Ramos (cell line): ENCODE data around the gene RNPEPL1.

ENCODE experiments used
- in situ Hi-C: fragments of 300-500 bp; cut with MboI; formaldehyde crosslinking; loops from one replicate; pipeline ENCODE4 v1.14.3; 2022; ENCODE audit warnings: low sequenced_read_pairs; ENCODE audit not compliant: unreplicated experiment

RNPEPL1 gene

DNA sequence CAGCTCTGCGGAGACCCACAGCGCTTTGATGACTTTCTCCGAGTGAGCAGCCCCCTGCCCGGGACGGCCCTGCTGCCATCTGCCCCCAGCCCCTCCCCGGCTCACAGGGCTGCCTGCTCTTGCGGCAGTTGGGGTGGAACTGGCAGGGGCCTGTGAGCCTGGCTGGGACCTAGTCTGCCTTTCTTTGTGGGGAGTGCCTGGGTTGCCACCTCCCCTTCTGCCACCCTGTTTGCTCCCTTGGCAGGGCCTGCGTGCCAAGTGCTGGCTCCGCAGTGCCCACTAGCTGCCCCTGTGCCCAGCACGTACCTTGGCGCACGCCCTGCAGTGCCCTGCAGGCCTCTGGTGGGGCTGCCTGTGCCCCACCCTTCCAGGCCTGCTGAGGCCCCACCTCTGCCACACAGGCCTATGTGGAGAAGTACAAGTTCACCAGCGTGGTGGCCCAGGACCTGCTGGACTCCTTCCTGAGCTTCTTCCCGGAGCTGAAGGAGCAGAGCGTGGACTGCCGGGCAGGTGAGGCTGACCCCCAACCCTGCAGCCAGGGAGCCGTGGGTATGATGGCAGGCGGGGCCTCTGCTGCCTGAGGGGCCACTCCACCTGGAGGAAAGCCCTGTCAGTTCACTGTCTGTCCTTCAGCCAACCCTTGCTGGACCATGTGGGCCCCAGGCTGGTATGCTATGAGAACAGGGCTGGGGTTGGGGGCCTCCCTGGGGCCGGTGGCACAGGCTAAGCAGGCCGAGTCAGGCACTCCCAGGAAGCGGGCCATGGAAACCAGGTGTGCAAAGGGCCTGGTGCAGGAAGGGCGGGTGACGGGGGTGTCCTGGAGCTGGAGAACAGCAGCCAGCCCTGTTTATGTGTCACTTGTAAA is 7.0 kb downstream of the RNPEPL1 start:
- in situ Hi-C loops: no loop called here

DNA sequence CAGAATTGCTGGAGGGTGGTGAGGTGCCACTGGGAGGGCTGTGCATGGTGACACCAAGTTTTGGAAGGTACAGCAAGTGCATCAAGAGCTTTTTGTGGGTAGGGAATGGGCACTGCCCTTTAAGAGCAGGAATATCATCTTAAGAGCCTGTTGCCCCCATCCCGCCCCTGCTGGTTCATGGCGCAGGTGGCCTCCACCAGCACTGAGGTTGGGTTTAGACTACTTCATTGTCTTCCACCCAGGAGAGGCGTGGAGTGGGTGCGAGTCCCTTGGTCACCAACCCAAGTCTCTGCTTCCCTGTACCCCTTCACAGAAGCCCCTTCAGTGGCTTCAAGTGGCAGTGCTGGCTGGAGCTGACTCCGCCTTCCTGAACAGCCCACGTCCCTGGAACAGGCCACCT is 7.8 kb downstream of the RNPEPL1 start:
- in situ Hi-C loops: no loop called here

DNA sequence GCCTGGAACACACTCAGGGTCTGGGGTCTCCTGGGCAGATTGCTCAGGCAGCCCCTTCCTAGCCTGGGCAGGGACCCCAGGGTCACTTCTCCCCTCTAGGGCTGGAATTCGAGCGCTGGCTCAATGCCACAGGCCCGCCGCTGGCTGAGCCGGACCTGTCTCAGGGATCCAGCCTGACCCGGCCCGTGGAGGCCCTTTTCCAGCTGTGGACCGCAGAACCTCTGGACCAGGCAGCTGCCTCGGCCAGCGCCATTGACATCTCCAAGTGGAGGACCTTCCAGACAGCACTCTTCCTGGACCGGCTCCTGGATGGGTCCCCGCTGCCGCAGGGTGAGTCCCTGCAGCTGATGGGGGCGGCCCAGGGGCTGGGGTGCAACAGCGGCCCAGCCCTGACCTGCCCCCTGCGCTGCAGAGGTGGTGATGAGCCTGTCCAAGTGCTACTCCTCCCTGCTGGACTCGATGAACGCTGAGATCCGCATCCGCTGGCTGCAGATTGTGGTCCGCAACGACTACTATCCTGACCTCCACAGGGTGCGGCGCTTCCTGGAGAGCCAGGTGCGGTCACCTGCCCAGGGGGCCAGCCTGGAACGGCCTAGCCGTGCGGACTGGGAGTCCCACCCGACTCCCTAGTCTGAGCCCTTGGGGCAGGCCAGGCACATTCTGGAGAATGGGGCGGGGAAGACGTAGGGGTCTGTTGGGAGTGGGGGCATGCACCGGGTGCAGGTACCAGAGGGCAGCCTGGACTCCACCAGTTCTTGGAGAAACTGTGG is 8.3 kb downstream of the RNPEPL1 start:
- in situ Hi-C loops: no loop called here

DNA sequence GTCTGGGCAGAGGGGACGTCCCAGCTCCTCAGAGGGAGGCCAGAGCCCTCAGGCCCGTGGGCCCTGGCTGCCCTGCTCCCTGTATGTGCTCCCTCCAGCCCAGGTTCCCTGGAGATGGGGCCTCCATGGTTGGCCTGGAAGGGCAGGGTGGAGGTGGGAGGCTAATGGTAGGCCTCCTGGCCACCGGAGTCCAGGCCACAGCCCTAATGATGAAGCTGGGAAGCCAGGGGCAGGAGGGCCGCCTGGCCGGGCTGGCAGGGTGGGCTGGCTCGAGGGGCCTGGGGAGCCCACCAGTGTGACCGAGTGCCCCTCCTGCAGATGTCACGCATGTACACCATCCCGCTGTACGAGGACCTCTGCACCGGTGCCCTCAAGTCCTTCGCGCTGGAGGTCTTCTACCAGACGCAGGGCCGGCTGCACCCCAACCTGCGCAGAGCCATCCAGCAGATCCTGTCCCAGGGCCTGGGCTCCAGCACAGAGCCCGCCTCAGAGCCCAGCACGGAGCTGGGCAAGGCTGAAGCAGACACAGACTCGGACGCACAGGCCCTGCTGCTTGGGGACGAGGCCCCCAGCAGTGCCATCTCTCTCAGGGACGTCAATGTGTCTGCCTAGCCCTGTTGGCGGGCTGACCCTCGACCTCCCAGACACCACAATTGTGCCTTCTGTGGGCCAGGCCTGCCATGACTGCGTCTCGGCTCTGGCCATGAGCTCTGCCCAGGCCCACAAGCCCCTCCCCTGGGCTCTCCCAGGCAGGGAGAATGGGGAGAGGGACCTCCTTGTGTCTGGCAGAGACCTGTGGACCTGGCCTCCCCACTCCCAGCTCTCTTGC is 9.2 kb downstream of the RNPEPL1 start:
- in situ Hi-C loops: no loop called here

DNA sequence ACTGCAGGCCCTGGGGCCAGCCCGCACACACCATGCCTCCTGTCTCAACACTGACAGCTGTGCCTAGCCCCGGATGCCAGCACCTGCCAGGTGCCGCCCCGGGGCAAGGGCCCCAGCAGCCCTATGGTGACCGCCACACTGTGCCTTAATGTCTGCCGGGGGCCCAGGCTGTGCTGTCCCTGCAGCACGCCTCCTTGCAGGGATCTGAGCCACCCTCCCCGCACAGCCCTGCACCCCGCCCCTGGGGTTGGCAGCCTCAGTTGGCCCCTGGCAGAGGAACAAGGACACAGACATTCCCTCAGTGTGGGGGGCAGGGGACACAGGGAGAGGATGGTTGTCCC is 9.8 kb downstream of the RNPEPL1 start:
- in situ Hi-C loops: no loop called here

DNA sequence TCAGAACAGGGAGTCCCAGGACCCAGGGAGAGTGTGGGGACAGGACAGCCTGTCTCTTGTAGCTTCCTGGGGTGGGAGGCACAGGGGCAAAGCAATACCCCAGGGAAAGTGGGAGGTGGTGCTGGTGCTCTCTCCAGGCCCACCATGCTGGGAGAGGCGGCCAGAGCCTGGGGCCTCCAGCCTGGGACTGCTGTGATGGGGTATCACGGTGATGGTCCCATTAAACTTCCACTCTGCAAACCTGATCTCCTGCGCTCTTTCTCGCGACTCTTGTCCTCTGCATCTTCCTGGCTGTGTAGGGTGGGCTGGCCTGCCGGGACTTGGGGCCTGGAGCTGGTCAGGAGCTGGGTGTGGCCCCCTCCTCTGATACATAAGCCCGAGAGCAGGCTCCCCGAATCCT is 10.2 kb downstream of the RNPEPL1 start:
- in situ Hi-C loops: no loop called here

DNA sequence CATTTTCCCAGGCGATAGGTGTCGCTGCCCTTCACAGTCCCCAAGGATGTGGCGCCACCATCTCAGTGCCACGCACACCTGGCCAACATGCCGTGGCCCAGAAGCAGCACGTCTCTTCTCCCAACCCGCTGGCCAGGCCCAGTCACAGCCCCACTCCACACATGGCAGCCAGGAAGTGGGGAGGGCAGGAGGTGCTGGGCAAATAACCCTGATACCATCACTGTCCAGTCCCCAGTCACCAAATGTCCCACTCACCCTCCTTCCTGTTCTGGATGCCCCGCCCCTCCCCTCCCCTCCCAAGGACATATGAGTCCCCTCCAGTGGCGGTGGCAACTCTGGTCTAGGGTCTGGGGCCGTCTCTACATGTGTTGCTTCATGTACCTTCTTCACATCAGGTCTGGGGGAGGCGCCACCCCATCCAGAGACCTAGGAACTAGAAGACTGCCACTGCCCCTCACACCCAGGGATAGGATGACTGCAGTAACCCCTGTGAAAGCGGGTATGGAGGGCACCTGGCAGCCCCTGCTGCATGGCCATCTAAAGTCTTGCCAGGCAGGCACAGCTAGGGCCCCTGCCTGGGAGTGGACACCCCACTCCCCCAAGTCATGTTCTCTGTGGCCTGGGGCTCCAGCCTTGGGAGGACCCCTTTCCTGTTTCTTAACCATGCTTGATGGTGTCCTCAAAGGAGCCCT is 10.9 kb downstream of the RNPEPL1 start:
- in situ Hi-C loops: no loop called here

DNA sequence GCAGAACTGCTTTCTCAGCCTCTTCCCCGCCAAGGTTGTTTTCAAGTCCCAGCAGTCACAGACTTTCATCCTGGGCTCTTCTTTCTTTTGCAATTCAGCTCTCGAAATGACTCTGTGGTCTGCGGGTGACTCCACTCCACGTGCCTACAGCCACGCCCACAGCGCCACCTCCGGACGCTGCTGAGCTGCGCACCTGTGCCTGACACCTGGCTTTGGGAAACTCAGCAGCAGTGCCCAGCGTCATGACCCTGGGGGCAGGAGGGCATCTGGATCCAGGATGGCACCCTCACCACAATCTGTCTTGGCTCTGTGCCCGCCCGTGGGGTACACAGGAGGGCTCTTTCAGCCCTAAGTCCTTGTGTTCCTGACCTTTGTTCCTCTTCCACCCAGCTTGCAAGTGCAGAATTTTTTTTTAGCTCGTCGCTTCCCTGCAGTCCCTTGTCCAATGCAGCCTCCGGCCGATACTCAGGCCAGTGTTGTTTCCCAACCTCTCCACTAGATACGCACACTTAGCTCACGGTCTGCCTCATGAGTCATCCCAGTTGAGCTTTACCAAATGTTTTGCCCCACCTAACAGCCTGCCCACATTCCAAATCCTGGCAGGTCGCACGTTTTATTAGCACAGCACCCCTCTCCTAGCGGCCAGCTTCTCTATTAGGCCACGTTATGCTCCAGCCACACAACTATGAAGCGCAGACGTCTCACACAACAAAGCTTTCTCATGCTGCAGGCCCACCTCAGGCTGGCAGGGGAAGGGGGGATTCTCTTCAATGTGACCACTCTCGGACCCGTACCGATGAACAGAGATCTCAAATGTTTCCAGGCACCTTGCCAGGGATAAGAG is 11.7 kb downstream of the RNPEPL1 start:
- in situ Hi-C loops: no loop called here

DNA sequence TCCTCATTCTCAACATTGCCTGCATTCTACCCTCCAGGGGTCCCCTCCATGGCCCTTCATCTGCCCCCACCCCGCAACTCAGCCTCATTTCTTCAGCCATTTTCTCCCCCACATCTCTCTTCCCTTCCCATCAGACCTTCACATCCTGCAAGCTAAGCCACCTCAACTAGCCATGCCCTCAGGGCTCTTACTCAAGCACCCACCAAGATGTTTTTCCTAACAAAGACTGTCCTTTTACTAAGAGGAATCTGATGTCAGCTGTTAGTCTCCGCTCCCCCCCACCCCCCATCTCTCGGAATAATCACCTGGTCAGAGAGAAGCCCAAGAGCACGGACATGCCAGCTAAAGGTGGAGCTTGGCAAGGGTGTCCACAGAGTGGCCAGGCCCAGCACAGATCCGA is 13.5 kb downstream of the RNPEPL1 start:
- in situ Hi-C loops: no loop called here

DNA sequence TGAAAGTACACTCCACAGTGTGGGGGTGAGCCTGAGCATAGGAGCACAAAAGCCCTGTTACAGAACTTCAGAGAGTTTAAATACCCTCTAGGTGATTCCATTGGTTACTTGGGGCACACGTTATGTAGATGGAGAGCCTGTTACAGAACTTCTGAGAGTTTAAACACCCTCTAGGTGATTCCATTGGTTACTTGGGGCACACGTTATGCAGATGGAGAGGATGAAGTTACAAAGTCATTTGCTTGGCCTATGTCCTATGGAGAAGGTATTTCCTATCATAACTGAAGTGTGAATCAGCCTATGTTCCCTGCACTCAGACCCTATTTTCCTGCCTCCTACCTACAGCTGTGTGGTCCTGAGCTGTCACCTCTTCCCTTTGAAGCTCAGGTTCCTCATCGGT is 14.5 kb downstream of the RNPEPL1 start:
- in situ Hi-C loops: no loop called here

DNA sequence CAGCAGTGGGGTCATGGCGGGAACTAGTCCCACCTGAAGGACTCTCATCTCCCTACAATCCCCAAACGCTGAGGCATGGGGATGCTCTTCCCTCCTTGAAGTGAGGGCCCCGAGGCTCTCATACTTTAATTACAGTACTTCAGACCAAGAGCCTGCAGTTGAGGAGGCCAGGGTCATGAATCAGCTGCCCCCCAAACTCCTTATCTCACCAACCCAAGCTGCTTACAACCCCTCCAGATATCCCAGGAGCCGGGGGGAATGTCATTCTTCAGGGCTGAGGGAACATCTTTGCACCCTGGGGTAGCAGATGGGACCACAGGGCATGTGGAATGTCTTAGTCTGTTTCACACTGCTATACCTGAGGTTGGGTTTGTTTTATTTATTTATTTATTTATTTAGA is 15.5 kb downstream of the RNPEPL1 start:
- in situ Hi-C loops: no loop called here

DNA sequence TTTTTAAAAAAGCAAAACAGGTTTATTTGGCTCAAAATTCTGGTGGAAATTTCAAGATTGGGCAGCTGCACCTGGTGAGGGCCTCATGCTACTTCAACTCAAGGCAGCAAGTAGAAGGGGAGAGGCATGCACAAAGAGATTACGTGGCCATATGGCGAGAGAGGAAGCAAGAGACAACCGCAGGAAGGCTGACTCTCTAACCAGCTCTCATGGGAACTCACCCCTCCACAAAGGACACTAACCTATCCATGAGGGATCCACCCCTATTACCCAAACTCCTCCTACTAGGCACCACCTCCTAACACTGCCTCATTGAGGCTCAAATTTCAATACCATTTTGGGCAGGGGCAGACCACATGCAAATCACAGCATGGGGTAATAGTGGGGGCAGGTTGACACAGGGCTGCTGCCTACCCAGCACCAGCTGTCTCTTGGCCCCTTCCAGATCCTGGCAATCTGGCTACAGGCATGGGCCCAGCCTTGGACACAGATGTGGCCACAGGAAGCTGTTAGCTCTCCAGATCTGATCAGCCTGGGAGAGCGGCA is 16.3 kb downstream of the RNPEPL1 start:
- in situ Hi-C loops: no loop called here

DNA sequence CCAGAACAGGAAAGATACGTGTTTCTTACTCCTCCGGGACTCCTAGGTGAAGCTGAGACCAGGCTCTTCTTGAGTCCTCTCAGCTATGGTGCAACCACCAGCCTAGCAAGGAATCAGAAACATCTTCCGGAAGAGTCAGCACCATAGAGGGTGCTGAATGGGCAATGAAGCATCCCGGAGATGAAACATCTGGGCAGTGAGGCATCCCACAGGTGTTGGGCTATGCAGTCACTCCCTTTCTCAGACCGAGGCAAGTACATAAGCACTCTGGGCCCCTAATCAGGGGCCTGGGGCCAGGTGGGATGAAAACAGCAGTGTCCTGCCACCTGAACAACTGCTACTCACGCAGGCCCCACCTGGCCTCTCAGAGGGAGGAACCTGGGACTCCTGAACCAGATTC is 16.8 kb downstream of the RNPEPL1 start:
- in situ Hi-C loops: no loop called here

DNA sequence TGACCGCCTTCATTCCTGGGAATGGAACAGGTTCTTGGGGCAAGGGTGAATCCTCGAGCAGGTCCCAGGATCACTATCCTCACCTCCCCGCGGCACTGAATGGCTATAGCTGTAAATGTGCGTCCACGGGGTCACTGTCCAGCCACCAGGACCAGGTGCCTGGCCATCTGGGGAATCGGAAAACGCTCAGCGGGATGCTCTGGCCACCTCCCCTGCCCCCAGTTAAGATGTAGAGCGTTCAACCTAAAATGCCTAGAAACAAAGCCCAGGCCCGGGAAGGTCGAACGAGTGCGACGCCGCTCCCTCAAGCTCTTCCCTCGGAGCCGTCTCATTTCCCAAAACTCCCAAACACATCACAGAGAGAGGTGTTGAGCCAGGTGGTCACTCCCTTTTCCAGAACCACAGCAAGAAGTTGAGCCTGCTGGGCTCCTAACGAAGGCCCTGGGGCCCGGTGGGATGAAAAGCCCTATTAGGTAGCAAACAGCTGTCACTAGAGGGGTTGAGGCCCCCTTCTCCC is 17.5 kb downstream of the RNPEPL1 start:
- in situ Hi-C loops: no loop called here

DNA sequence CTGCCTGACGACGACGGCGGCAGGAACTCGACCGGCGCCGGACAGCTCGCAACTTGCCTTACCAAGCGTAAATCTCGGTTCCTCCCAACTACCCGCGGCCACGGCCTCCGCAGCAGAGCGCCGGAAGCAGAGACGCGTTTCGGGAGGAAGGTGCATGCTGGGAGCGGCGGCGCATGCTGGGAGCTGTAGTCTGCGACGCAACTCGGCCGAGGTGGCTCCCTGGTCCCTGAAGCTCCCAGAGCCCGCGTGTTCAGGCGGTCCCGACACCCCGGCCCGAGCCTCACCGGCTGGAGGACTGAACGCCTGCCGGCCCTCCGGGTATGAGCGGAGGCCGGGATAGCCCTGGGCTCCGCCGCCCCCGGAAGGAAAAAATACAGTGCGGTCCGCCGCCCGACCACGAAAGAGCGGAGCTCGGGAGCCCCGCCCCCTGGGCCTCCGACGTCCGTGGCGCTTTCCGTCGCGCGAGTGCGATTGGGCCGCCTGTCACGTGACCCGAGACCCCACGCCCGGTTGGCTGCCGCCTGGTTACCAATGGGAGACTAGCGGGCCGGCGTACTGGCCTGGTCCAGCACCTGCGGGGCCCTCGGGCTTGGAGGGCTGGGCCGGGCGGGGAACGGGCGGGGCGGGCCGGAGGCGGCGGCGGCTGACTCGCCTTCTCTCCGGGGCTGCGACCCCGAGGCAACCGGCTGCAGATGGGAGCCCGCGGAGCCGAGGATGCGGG is 18.1 kb downstream of the RNPEPL1 start, which contains the start of gene CAPN10:
CAPN10 (plus strand) TSS at position 537 of the 721 bp plus-strand sequence; CDS start at position 715, 178 bp downstream.
- in situ Hi-C loops: no loop called here

DNA sequence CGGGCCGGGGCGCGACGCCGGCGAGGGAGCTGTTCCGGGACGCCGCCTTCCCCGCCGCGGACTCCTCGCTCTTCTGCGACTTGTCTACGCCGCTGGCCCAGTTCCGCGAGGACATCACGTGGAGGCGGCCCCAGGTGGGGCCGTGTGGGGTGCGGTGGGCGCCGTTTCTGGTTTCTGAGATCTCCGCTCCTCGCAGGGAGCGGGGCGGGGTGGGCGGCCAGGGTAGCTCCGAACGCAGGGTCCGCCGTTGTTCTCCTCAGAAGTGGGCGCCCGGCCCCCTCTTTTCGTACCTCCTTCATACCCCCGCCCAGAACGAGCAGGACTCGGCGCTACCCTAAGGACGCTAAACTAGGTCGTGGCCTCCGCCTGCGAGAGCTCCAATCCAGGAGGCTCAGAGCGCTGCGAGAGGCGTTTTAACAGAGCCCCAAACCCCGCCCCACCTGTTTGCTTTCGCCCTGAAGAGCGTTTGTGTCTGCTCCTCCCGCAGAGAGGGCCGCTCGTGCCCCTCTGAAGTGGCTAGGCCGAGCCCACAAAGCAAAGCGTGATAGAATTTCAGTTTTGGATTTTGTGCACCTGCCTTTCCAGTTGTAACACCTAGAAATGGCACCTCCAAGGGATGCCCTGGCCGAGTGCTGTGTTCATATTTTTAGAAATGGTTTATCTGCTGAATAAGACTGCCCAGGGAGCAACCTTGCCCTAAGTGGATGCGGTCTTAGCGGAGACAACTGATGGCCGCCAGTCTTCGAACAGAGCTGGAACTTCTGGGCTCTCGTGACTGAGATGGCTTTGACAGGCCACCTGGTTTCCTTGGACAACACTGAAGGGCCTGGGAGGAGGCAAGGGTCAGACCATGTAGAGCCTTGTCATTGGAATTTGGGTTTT is 18.9 kb downstream of the RNPEPL1 start:
- in situ Hi-C loops: no loop called here

DNA sequence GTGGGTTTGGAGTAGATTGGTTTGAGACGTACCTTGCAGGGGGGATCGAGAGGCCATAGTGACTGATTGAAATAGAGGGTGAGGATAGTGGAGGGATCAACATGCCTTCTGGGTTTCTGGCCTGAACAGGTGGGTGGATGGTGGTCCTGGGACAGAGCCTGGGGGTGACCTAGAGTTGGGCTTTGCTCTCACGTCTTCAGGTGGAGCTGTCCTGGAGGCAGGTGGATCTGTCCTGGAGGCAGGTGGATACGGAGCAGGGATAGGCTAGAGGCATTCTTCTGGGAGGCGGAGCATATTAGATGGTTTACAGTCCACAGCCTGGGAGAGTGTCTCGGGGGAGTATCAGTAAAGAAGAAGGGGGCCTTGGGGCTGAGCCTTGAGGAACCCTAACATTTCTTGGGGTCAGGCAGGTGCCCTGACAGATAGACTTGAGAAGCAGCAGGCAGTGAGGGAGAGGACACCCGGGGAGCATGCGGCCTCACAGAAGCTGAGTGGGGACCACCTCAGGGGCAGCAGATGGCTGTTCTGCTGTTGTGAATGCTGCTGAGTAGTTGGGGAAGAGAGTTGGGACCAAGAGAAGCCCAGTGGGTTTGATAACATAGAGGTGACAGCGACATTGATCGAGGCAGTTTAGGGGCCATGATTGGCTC is 19.8 kb downstream of the RNPEPL1 start:
- in situ Hi-C loops: no loop called here
